ENCODE measurements around the gene ATG12.

The ATG12 gene

DNA sequence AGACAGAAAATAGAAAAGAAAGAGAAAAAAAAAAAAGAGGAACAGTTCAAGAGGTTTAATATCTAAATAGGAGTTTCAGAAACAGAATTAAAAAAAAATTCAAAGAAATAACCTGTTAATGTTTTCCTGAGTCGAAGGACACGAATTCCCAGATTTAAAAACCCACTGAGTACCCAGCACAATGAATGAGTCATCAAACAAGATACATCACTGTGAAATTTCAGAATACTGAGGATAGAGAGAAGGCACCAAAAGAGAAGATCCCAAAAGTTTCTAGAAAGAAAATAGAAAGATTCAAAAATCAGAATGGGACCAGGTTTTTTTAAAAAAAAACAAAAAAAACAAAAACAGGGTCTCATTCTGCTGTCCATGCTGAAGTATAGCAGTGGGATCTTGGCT lies 33.7 kb downstream of the ATG12 start:
- DNase-seq (ENCODE audit: low read depth) = no peak

GRCh38 chr5:115806986-115807653 lies 34.2 kb downstream of the ATG12 start:
- no peak for DNase-seq (ENCODE audit: low read depth)

DNA sequence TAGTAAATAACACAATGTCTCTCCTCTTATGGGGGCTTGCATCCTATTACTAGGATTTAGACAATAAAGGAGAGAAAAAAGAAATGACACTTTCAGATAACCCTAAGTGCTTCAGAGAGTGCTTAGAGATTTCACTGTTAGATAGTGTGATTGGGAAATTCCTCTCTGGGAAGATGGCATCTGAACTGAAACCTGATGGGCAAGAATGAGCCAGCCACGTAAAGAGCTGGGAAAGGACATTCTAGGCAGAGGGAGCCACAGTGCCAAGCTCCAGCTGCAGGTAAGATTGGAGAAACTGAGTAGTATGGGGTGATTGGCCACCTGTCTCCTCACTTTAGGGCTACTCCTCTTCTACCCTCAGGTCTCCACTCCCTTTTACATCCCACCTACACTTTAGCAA lies 39.4 kb downstream of the ATG12 start:
- DNase-seq (ENCODE audit: low read depth) = no peak

- no peak for DNase-seq (ENCODE audit: low read depth)
These were observed 40.2 kb downstream of the ATG12 start for GRCh38 chr5:115801152-115801551.

DNA sequence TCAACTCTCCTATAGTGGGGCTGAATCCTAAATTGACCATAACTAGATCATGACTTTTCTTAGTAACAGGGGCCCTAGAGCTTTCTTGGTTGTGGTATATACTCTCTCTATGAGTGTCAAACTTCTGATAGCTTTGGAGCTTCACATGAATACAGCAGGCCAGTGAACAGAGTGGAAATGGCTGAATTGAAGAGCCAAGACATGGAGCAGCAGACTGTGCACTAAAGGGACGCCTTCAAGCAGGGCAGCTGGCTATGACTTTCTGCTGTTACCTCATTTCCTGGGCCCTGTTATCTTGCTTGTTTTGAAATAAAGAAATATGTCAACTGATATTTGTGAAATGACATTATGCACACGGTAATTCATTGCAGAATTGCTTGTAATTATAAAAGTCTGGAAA lies 41.3 kb downstream of the ATG12 start:
- DNase-seq (ENCODE audit: low read depth) = no peak

GRCh38 chr5:115798252-115798651 lies 43.1 kb downstream of the ATG12 start:
- no peak for DNase-seq (ENCODE audit: low read depth)

DNA sequence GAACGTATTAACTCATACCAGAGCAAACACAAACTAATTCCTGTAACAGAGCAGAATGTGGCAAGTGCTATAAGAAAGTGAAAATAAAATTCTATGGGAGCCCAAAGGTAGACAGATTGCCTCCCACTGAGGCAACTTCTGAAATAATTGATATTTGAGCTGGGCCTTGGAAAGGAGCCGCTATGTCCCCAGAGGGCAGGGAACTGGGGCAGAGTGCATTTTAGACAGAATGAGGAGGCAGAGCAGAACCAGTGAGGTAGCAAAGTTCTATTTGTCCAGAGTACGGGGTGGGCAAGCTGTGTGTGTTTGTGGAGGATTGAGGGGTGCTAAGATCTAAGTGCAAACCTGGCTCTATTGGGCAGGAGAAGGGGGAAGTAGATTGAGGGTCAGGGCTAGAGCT lies 44.7 kb downstream of the ATG12 start:
- DNase-seq (ENCODE audit: low read depth) = no peak

DNA sequence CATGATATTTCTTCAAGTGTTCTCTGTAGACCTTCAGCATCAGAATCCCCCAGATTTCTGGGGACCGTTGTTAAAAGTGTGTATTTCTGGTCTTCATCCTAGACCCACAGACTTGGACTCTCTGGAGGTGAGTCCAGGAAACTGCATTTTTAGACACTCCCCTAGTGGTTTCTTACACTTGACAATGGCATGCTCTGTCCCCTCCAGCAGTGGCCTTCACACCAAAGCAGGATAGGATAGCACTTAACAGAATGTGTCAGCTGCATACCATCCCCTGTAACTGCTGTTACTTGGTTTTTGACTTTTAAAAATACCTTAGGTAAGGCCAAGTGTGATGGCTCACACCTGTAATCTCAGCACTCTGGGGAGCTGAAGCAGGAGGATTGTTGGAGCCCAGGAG lies 45.7 kb downstream of the ATG12 start:
- DNase-seq (ENCODE audit: low read depth) = no peak

GRCh38 chr5:115788440-115788839 lies 52.9 kb downstream of the ATG12 start:
- DNase-seq (ENCODE audit: low read depth) = no peak

DNA sequence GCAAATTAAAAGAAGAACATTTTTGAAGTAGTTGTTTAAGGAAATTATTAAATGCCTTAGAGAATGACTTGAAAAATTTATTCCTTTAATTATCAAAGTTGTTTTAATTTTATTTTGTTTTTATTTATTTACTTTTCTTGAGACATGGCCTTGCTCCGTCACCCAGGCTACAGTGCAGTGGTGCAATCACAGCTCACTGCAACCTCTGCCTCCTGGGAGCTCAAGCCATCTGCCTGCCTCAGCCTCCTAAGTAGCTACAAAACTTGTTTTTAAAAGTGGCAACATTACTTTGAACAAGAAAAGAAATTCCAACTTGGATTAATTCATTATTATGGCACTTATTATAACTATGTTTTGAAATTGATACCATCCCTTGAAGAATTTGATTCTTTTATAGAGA lies 53.9 kb downstream of the ATG12 start:
- DNase-seq (ENCODE audit: low read depth) = no peak

GRCh38 chr5:115785381-115786065 lies 55.8 kb downstream of the ATG12 start:
- DNase-seq (ENCODE audit: low read depth) = no peak

DNA sequence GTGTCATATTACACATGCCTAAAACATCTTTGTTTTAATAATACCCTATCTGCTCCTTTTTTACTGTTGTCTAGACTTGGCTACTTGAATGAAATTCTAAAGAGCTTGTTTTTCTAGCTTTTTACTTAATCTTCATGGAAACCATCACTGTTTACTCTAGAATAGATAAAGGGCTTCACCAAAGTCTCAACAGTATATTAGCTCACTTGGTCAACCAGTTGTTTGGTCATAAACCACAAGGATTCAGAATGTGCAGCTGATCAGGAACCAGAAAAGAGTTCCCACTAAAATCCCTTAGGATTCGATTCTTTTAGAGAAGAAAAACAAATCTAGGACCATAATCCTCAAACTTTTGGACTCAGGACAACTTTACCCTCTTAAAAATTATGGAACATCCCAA lies 62.9 kb downstream of the ATG12 start:
- DNase-seq (ENCODE audit: low read depth) = no peak

Measured in CMK (cell line).